ENCODE results near the gene TIMP1. TPM values are rescaled to one million over a fixed set of nuclear protein-coding genes. Genes with fewer than 3 reads are reported as not detected.

The TIMP1 gene
- polyA plus RNA-seq (ENCODE audit: insufficient read length in 4 of 4) = 100 to 1,000 TPM in 1 of 4 donors, 10 to 100 TPM in 3; 68.5 to 119 (median 75.9) TPM

- peak in 2 of 4 donors; percentile 60 to 61 for DNase-seq (ENCODE audit: low read depth in 4 of 4, low spot score in 2 of 4)
Observed at GRCh38 chrX:47581731-47582647, at the start of gene TIMP1. TSS of gene TIMP1 (plus strand) at chrX:47582436. CDS start at chrX:47583416, 980 bp downstream.

GRCh38 chrX:47539860-47540259 lies 42.4 kb upstream of the TIMP1 start:
- no peak for DNase-seq (ENCODE audit: low read depth in 4 of 4, low spot score in 2 of 4)

DNA sequence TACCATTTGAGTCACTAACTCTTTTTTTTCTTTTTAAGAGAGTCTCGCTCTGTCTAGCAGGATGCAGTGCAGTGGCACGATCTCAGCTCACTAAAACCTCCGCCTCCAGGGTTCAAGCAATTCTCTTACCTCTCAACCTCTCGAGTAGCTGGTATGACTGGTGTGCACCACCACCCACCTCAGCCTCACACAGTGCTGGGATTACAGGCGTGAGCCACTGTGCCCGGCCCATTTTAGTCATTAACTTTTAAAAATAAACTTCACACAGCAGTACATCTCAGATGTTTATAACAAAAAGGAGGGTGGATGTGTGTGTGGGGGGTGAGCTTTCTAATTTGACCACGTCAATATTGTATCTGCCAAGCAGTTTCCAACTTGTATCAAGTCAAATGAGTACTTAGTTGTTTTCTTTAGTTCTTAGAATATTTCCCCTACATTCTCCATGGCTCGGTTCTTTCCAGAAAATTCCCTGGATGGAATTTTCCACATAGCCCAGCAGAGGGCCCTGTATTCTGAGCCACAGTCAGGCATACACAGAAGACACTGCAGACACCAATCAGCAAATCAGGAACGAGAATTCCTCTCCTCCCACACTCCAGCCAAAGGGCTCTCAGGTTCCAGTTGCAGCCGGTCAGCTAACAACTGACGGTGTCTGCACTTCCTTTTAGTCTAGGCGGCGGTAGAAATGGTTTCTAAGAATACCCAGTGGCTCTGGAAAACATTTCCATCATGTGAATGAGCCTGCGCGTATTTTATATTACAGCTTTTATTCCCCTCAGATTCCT lies 41.3 kb upstream of the TIMP1 start:
- peak in 2 of 4 donors; percentile 70 to 79 for DNase-seq (ENCODE audit: low read depth in 4 of 4, low spot score in 2 of 4)

- no peak for DNase-seq (ENCODE audit: low read depth in 4 of 4, low spot score in 2 of 4)
Observed at GRCh38 chrX:47543496-47543895, 38.7 kb upstream of the TIMP1 start.

DNA sequence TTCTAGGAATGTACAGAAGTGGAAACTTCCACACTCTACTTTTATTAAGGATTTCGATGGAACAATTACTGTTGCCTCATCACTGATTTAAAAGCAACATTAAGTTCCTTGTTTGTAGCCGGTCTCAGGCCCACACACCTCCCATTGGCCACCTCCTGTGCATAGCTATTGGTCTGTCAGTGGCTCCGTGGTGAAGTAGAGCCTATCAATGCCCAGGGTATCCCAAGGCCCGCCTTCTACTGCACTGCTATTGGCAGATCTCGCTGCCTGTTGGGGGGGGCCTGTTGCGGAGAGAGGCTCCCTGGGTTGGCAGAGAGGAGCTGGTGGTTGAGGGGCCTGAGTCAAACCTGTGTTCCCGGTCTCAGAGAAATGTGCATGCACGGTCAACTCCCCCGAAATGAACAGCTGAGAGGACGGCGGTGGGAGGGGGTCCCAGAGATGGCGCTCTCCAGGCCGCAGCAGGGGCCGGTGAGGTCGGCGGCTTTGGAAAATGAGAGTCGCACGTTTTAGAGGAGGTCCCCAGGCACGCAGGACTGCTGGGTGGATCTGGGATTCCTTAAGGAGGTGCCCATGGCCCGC lies 26.1 kb upstream of the TIMP1 start:
- peak in 2 of 4 donors; percentile 76 to 78 for DNase-seq (ENCODE audit: low read depth in 4 of 4, low spot score in 2 of 4)

DNA sequence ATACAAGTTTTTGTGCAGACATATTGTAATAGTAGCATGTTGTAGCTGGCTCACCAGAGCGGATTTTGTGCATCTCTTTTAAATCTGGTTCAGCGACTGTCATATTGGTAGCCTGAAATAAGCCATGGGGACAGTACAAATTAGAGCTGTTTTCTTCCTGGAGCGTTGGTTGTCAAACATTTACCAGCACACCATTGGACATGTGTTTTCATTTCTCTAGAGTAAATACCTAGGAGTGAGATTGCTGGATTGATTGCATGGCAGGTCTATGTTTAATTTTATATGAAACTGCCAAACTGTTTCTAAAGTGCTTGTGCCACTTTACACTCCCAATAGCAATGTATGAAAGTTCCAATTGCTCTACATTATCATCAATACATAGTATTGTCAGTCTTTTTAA lies 23.8 kb upstream of the TIMP1 start:
- no peak for DNase-seq (ENCODE audit: low read depth in 4 of 4, low spot score in 2 of 4)

- no peak for DNase-seq (ENCODE audit: low read depth in 4 of 4, low spot score in 2 of 4)
Observed at GRCh38 chrX:47560179-47560933, 21.9 kb upstream of the TIMP1 start.

GRCh38 chrX:47560934-47561658 lies 21.1 kb upstream of the TIMP1 start, which contains the start of gene ARAF:
TSS of gene ARAF (plus strand) at chrX:47561205. CDS start at chrX:47562968, 1,763 bp downstream.
- peak; percentile 93 to 98 (median 94) for DNase-seq (ENCODE audit: low read depth in 4 of 4, low spot score in 2 of 4)

GRCh38 chrX:47561659-47562151 lies 20.5 kb upstream of the TIMP1 start:
- no peak for DNase-seq (ENCODE audit: low read depth in 4 of 4, low spot score in 2 of 4)

DNA sequence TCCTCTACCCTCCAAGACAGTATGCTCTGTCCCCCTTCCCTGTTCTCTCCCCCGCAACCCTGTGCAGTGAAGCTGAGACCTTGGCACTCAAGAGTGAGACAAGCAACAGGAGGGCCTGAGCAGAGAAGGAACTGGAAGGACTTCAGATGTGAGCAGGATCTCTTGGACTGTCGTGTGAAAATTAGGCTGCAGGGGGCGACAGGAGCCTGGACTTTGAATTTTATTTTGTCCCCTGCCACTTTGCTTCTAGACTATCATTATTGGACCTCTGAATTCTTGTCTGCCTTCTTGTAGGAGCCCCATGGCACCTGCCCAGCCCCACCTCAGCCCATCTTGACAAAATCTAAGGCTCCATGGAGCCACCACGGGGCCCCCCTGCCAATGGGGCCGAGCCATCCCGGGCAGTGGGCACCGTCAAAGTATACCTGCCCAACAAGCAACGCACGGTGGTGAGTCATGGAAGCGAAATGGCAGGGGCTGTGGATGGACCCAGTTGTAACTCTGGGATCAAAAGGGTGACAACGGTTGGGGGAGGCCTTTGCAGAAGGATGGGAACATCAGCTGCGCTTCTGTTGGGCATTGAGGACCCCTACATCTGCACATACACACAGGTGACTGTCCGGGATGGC lies 19.5 kb upstream of the TIMP1 start:
- no peak for DNase-seq (ENCODE audit: low read depth in 4 of 4, low spot score in 2 of 4)

DNA sequence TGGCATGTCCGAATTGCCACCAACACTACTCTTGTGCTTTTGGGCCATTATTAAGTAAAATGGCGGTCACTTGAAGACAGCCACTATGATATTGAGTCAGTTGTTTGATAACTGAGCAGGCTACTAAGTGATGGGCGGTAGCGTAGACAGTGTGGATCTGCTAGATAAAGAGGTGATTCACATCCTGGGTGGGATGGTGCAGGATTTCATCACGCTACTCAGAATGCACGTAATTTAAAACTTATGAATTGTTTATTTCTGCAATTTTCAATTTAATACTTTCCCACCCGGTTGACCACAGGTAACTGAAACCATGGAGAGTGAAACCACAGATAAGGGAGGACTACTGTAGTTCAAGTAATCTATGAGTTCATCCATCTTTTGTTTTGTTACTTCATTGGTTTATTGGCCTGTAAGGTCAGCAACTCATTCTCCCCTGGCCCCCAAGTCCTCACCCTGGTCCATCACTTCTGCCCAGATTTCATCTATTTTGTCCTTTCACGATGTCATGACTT lies 18.4 kb upstream of the TIMP1 start:
- DNase-seq (ENCODE audit: low read depth in 4 of 4, low spot score in 2 of 4) = no peak

DNA sequence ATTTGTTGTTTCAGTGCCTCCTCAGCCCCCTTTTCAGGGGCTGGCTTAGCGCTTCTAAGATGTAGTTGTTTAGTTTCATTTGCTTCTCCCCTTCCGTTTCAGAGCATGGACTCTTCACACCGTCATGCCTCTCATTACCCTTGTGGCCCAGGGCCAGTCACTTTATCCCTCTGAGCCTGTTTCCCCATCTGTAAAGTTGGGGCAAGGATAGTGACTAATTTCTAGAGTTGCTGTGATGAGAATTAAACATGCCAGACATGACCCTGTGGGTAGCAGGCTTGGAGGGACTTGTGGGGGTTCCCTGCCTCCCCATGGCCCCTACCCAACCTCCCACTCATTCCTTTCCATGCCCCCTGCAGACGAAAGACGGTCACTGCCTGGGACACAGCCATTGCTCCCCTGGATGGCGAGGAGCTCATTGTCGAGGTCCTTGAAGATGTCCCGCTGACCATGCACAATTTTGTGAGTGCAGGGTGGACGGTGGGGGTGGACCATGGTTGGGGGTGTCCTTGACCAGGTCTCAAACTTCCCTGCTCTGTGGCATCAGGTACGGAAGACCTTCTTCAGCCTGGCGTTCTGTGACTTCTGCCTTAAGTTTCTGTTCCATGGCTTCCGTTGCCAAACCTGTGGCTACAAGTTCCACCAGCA lies 17.7 kb upstream of the TIMP1 start:
- DNase-seq (ENCODE audit: low read depth in 4 of 4, low spot score in 2 of 4) = no peak

- DNase-seq (ENCODE audit: low read depth in 4 of 4, low spot score in 2 of 4) = no peak
Observed at GRCh38 chrX:47566841-47567240, 15.4 kb upstream of the TIMP1 start.

DNA sequence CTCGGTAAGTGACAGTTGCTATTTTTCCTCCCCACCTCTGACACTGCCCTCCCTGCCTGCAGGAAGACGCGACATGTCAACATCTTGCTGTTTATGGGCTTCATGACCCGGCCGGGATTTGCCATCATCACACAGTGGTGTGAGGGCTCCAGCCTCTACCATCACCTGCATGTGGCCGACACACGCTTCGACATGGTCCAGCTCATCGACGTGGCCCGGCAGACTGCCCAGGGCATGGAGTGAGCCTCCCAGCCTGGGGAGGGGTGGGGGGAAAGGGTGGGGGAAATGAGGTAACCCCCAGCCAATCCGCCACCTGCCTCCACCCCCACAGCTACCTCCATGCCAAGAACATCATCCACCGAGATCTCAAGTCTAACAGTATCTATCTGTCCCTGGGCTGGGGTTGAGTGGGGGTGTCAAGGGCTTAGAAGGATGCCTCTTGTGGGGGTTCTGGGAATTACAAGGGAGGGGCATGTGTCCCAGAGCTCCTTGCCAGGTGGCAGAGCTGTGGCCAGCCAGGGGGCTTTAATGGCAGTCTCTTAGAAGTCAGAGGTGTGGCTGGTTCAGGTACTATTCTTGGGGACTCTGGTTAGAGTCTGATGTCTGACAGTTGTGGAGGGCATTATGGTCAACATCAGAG lies 13.5 kb upstream of the TIMP1 start:
- DNase-seq (ENCODE audit: low read depth in 4 of 4, low spot score in 2 of 4) = no peak

- DNase-seq (ENCODE audit: low read depth in 4 of 4, low spot score in 2 of 4) = no peak
Observed at GRCh38 chrX:47570794-47571193, 11.4 kb upstream of the TIMP1 start.

- DNase-seq (ENCODE audit: low read depth in 4 of 4, low spot score in 2 of 4) = no peak
Observed at GRCh38 chrX:47571215-47571614, 11.0 kb upstream of the TIMP1 start.

GRCh38 chrX:47571896-47572295 lies 10.3 kb upstream of the TIMP1 start:
- DNase-seq (ENCODE audit: low read depth in 4 of 4, low spot score in 2 of 4) = no peak

All from left renal cortex interstitium (tissue), 4 donors.